ENCODE data around the gene CHCHD2. TPM values are rescaled to one million over a fixed set of nuclear protein-coding genes. Genes with fewer than 3 reads are reported as not detected.
"Not testable (repeated sequence)": the region's sequence is repeated elsewhere in the genome, so short reads cannot be mapped to it uniquely, and the experiment has no call there.

CHCHD2 gene
- total RNA-seq, 4 donors from 2014 or later = 347 to 507 (median 416) TPM

DNA sequence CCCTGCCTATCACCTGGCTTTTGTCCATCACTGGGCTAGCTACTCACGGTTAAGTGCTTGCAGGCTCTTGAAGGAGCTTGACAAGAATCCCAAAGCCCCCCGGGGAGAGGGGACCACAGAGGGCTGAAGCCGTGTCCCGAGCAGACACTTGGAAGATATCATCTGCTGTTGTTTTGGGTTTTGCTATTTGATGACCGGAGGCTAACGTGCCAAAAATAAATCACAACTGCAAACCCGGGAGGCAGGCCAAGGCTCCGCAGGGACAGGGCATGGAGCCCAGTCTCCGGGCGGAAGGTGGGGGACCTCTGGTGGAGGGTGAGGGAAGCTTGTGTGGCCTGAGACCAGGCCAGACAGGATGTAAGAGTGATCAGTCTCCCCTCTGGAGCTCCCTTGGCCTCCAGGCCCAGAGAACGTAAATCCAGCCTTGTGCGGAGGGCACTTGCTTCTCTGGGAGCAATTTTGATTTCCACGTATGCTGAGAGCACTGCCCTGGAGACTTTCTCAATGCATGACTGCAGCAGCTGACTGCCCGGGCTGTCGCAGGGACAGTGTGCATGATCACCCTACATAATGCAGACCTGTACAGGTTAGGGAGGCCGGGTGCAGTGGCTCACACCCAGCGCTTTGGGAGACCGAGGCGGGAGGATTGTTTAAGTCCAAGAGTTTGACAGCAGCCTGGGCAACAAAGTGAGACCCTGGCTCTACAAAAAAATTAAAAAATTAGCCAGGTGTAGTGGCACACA, 13.3 kb downstream of the CHCHD2 start, which contains the start of gene PHKG1:
Gene PHKG1 (minus strand): TSS at position 164 of the 743 bp plus-strand sequence. CDS start 4,011 bp downstream, outside the sequence.
- intact Hi-C loops (cut with DNase I) = loop anchor here (10.0 kb wide), 1 partner anchor 448 kb away; no protein-coding TSS in a partner anchor
- Histone ChIP-seq H3K9me3 (no peaks in the 10 kb centered on the region), H3K27ac (peak within 1 kb of the TSS; percentile 23 to 42 (median 34)), H3K4me1 (peaks cover 17 to 26% of the 10 kb centered on the region in 2 donors), H3K36me3 (no peaks in the 10 kb centered on the region), H3K27me3 (no peaks in the 10 kb centered on the region), H3K4me3 (replicated peaks in 1 of 3) (no peak within 1 kb of the TSS)
- WGBS, 2 donors = 24 to 31% methylated on average over 19 of the region's 19 CpGs
- peak; percentile 80 to 89 for DNase-seq
- TF ChIP-seq, protein P1, sequence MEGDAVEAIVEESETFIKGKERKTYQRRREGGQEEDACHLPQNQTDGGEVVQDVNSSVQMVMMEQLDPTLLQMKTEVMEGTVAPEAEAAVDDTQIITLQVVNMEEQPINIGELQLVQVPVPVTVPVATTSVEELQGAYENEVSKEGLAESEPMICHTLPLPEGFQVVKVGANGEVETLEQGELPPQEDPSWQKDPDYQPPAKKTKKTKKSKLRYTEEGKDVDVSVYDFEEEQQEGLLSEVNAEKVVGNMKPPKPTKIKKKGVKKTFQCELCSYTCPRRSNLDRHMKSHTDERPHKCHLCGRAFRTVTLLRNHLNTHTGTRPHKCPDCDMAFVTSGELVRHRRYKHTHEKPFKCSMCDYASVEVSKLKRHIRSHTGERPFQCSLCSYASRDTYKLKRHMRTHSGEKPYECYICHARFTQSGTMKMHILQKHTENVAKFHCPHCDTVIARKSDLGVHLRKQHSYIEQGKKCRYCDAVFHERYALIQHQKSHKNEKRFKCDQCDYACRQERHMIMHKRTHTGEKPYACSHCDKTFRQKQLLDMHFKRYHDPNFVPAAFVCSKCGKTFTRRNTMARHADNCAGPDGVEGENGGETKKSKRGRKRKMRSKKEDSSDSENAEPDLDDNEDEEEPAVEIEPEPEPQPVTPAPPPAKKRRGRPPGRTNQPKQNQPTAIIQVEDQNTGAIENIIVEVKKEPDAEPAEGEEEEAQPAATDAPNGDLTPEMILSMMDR (IDR thresholded peaks at IDR 0.05) = peak in 3 of 6 experiments; percentile 25 to 68 (median 49)
- no peak for TF ChIP-seq POLR2A (IDR thresholded peaks at IDR 0.05)

DNA sequence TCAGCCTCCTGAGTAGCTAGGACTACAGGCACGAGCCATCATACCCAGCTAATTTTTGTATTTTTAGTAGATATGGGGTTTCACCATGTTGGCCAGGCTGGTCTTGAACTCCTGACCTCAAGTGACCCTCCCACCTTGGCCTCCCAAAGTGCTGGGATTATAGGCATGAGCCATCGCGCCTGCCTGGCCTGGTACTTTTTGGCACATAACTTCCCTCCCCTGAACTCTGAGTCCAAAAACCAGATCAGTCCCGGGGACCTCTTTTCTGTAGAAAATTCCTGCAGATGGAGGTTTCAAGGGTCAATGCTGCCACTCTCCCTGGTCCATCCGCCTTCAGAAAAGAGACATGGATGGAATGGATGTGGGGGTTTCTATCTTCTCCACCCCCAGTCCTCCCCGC, 13.9 kb downstream of the CHCHD2 start:
- intact Hi-C loops (cut with DNase I) = loop anchor here (10.0 kb wide), 1 partner anchor 448 kb away; no protein-coding TSS in a partner anchor
- H3K4me1 ChIP-seq = peaks cover 17 to 21% of the 10 kb centered on the region in 2 donors
- H3K27ac ChIP-seq = peak overlapping the region; percentile 9 to 42 (median 34)
- H3K36me3 ChIP-seq; H3K9me3 ChIP-seq; H3K27me3 ChIP-seq; H3K4me3 ChIP-seq (replicated peaks in 1 of 3); DNase-seq: not testable (repeated sequence)
- WGBS, 2 donors = 34 to 40% methylated on average over 6 of the region's 6 CpGs

DNA sequence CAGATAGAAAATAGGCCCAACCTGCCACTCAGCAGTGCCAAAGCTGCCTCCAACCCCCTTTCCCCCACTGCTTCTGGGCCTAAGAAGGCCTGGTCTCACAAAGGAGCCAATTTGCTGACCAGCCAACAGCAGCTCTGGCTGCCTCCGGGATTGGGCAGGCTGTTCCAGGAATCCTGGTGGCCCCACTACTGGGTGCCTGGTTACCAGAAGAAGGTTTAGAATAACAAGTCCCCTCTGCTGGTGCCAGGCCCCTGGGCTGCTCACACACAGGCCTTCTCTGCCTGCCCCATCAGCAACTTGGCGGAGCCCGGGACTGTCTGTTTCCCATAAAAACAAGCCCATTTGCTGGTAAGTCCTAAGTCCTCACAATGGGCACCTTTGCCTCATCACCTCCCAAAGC, 14.7 kb downstream of the CHCHD2 start:
- Histone ChIP-seq H3K4me3 (replicated peaks in 1 of 3) (no peak overlapping the region), H3K36me3 (no peaks in the 10 kb centered on the region), H3K4me1 (peaks cover 17 to 21% of the 10 kb centered on the region in 2 donors), H3K27me3 (no peaks in the 10 kb centered on the region), H3K27ac (peak overlapping the region; percentile 9 to 42 (median 30)), H3K9me3 (no peaks in the 10 kb centered on the region)
- TF ChIP-seq, protein P1 (IDR thresholded peaks at IDR 0.05) = no peak
- WGBS, 2 donors = 33 to 70% methylated on average over 1 to 3 of the region's 3 CpGs
- intact Hi-C loops (cut with DNase I) = loop anchor here (10.0 kb wide), 1 partner anchor 447 kb away; no protein-coding TSS in a partner anchor
- DNase-seq = peak; percentile 43 to 55

DNA sequence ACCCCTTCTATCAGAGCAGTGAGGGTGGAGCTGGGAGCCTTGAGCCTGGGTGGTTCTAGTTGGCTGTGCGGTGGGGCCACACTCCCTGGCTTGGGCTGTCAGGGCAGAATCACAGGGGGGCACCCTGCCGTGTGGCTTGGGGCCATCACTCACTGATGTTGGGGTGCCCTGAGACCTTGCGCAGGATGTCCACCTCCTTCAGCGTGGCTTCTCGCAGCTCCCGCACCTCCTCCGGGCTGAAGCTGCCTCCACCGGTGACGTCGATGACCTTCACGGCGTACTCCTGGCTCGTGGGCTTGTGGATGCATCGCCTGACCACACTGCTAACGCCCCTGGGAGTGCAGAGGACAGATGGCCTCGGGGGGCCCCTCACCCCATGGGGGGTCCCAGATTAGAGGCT, 18.8 kb downstream of the CHCHD2 start:
- intact Hi-C loops (cut with DNase I) = no loop called here
- TF ChIP-seq, protein P1 (IDR thresholded peaks at IDR 0.05) = no peak
- TF ChIP-seq POLR2A (IDR thresholded peaks at IDR 0.05) = no peak
- WGBS, 2 donors = 88 to 97% methylated on average over 7 to 15 of the region's 16 CpGs
- Histone ChIP-seq H3K9me3 (no peaks in the 10 kb centered on the region), H3K4me3 (replicated peaks in 1 of 3) (no peak overlapping the region), H3K27ac (no peak overlapping the region), H3K36me3 (peaks cover 0 to 4% of the 10 kb centered on the region in 2 donors), H3K27me3 (no peaks in the 10 kb centered on the region), H3K4me1 (peaks cover 16 to 21% of the 10 kb centered on the region in 2 donors)
- DNase-seq = no peak

DNA sequence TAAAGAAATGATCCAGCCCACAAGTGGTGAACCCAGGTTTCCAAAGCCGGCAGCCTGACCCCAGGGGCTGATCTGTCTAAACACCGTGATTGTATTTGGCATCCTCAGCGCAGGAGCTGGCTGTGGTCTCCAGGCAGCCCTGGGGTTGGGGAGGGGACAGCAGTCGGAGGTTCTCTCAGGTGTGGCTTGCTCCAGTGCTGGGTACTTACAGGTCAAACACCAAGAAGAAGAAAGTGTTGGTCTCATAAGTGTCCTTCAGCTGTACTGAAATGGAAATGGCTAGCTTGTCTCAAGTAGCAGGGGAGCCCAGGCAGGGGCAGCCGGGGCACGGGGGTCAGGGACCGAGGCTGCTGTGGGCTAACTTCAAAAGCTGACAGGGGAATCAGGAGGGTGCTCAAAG, 19.5 kb downstream of the CHCHD2 start:
- no peak overlapping the region for H3K4me3 ChIP-seq (replicated peaks in 1 of 3)
- H3K36me3 ChIP-seq = peaks cover 0 to 4% of the 10 kb centered on the region in 2 donors
- no peak for DNase-seq
- TF ChIP-seq POLR2A (IDR thresholded peaks at IDR 0.05) = no peak
- TF ChIP-seq, protein P1 (IDR thresholded peaks at IDR 0.05) = no peak
- H3K4me1 ChIP-seq = peaks cover 9 to 14% of the 10 kb centered on the region in 2 donors
- no peak overlapping the region for H3K27ac ChIP-seq
- H3K9me3 ChIP-seq = no peaks in the 10 kb centered on the region
- intact Hi-C loops (cut with DNase I) = no loop called here
- 69 to 71% methylated on average over 5 to 7 of the region's 7 CpGs for WGBS, 2 donors
- H3K27me3 ChIP-seq = no peaks in the 10 kb centered on the region

Data from thyroid gland (tissue), 4 donors.